Right renal pelvis (tissue), 4 donors: ENCODE data around the gene NUDT16. TPM values are rescaled to one million over a fixed set of nuclear protein-coding genes. Genes with fewer than 3 reads are reported as not detected.

Experiments
- DNase-seq, 4 donors: peaks; one replicate each; pipeline ENCODE4 v3.0.0-alpha.2; 2013; ENCODE audit warnings: low read depth in 4 of 4, low spot score in 3 of 4, missing footprints in 1 of 4
- polyA plus RNA-seq, 4 donors: library from polyadenylated mRNA; unstranded; fragments of 120-200 nt; gene quantifications; one replicate each; pipeline ENCODE4 v1.2.1, GENCODE V29; 2013; ENCODE audit not compliant: insufficient read length in 4 of 4

The NUDT16 gene
- polyA plus RNA-seq, 4 donors, result 37.8 to 44.6 (median 43.3) TPM

GRCh38 chr3:131435000-131435399 lies 53.4 kb downstream of the NUDT16 start:
- DNase-seq, result no peak

Other genes with a start within 250 kb of the NUDT16 start
- 100 to 1,000 TPM; 112 to 133 (median 130) TPM for gene MRPL3, start 121.2 kb downstream of the NUDT16 start, polyA plus RNA-seq